KOPT-K1 (cell line): ENCODE results near the gene GRIN2A.

Source experiments
- H3K27ac ChIP-seq: fragments of 200-600 bp; sonication (generic); 2 replicates; pipeline ENCODE4 v1.5.1; 2016; ENCODE audit warnings: antibody characterized with exemption, mild to moderate bottlenecking, low read depth, low read length; ENCODE audit not compliant: poor library complexity, severe bottlenecking
- H3K36me3 ChIP-seq: fragments of 200-600 bp; sonication (generic); 2 replicates; pipeline ENCODE4 v1.5.1; 2017; ENCODE audit warnings: antibody characterized with exemption, mild to moderate bottlenecking, low read length, moderate library complexity; ENCODE audit not compliant: insufficient read depth
- H3K9me3 ChIP-seq: fragments of 200-600 bp; sonication (generic); 2 replicates; pipeline ENCODE4 v1.5.1; 2017; ENCODE audit warnings: antibody characterized with exemption, low read length, mild to moderate bottlenecking; ENCODE audit not compliant: insufficient read depth, poor library complexity, severe bottlenecking

GRIN2A gene

GRCh38 chr16:10126686-10127085 is 55.5 kb downstream of the GRIN2A start:
- H3K9me3 ChIP-seq: no peaks in the 10 kb centered on the region
- H3K27ac ChIP-seq: no peak overlapping the region
- no peaks in the 10 kb centered on the region for H3K36me3 ChIP-seq

- H3K27ac ChIP-seq: no peak overlapping the region
- no peaks in the 10 kb centered on the region for H3K9me3 ChIP-seq
- H3K36me3 ChIP-seq: no peaks in the 10 kb centered on the region
Measured at GRCh38 chr16:10123141-10123540, 59.1 kb downstream of the GRIN2A start.

- Histone ChIP-seq H3K27ac (no peak overlapping the region), H3K9me3 (no peaks in the 10 kb centered on the region), H3K36me3 (no peaks in the 10 kb centered on the region)
Measured at GRCh38 chr16:10122546-10122945, 59.7 kb downstream of the GRIN2A start.

GRCh38 chr16:10121897-10122425 is 60.3 kb downstream of the GRIN2A start:
- Histone ChIP-seq H3K27ac (no peak overlapping the region), H3K9me3 (no peaks in the 10 kb centered on the region), H3K36me3 (no peaks in the 10 kb centered on the region)

- H3K27ac ChIP-seq: no peak overlapping the region
- H3K9me3 ChIP-seq: no peaks in the 10 kb centered on the region
- H3K36me3 ChIP-seq: no peaks in the 10 kb centered on the region
Measured at GRCh38 chr16:10121491-10121890, 60.7 kb downstream of the GRIN2A start.

- Histone ChIP-seq H3K27ac (no peak overlapping the region), H3K9me3 (no peaks in the 10 kb centered on the region), H3K36me3 (no peaks in the 10 kb centered on the region)
Measured at GRCh38 chr16:10120953-10121352, 61.3 kb downstream of the GRIN2A start.

- H3K9me3 ChIP-seq: no peaks in the 10 kb centered on the region
- H3K36me3 ChIP-seq: no peaks in the 10 kb centered on the region
- H3K27ac ChIP-seq: no peak overlapping the region
Measured at GRCh38 chr16:10114409-10114808, 67.8 kb downstream of the GRIN2A start.

GRCh38 chr16:10113248-10113647 is 69.0 kb downstream of the GRIN2A start:
- Histone ChIP-seq H3K9me3 (no peaks in the 10 kb centered on the region), H3K27ac (no peak overlapping the region), H3K36me3 (no peaks in the 10 kb centered on the region)

- Histone ChIP-seq H3K27ac (no peak overlapping the region), H3K9me3 (no peaks in the 10 kb centered on the region), H3K36me3 (no peaks in the 10 kb centered on the region)
Measured at GRCh38 chr16:10112021-10112420, 70.2 kb downstream of the GRIN2A start.

GRCh38 chr16:10111156-10111761 is 71.0 kb downstream of the GRIN2A start:
- no peaks in the 10 kb centered on the region for H3K9me3 ChIP-seq
- no peaks in the 10 kb centered on the region for H3K36me3 ChIP-seq
- no peak overlapping the region for H3K27ac ChIP-seq

- H3K27ac ChIP-seq: no peak overlapping the region
- H3K9me3 ChIP-seq: no peaks in the 10 kb centered on the region
- H3K36me3 ChIP-seq: no peaks in the 10 kb centered on the region
Measured at GRCh38 chr16:10110552-10110951, 71.7 kb downstream of the GRIN2A start.

- Histone ChIP-seq H3K9me3 (peaks cover 3% of the 10 kb centered on the region), H3K36me3 (no peaks in the 10 kb centered on the region), H3K27ac (no peak overlapping the region)
Measured at GRCh38 chr16:10107081-10107480, 75.1 kb downstream of the GRIN2A start.

GRCh38 chr16:10103700-10104099 is 78.5 kb downstream of the GRIN2A start:
- Histone ChIP-seq H3K36me3 (no peaks in the 10 kb centered on the region), H3K9me3 (peaks cover 3% of the 10 kb centered on the region), H3K27ac (no peak overlapping the region)

GRCh38 chr16:10103118-10103517 is 79.1 kb downstream of the GRIN2A start:
- H3K27ac ChIP-seq: no peak overlapping the region
- peaks cover 3% of the 10 kb centered on the region for H3K9me3 ChIP-seq
- no peaks in the 10 kb centered on the region for H3K36me3 ChIP-seq

GRCh38 chr16:10100829-10101228 is 81.4 kb downstream of the GRIN2A start:
- H3K36me3 ChIP-seq: no peaks in the 10 kb centered on the region
- no peak overlapping the region for H3K27ac ChIP-seq
- H3K9me3 ChIP-seq: peaks cover 3% of the 10 kb centered on the region

GRCh38 chr16:10098991-10099390 is 83.2 kb downstream of the GRIN2A start:
- Histone ChIP-seq H3K36me3 (no peaks in the 10 kb centered on the region), H3K27ac (no peak overlapping the region), H3K9me3 (peaks cover 3% of the 10 kb centered on the region)
